ENCODE results near the gene TRIP4.

Gene TRIP4

DNA sequence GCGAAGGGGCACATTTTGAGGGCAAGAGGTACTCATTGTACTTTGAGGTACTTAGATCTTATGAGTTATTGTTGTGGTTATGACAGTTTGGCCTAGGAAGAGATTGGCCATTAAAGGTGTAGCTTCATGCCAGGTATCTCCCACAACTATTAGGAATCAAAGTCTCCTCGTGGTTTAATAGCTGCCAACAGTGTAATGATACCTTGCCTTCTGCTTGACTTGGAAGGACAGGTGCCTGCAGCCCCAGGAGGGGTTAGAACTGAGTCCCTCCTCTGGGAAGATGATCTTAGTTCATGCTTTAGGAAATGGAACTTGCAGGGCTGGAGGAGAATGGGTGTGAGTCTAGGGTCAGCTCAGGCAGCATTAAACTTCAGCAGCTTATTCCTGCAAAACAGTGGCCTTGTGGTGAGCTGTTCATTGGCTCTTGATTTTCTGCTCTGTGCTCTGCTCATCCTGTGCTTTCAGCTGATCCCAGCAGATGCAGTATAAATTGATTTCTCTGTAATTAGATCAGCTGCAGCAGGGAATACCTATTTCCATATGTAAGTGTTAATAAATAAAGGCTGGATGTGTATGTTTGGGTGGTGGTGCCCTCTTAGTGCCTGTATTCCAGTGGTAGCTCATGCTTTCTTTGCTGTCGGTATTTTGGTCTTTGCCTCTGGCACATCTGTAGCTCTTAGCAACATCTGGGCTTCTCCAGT is 113.2 kb downstream of the TRIP4 start:
- DNase-seq: no peak

- DNase-seq: no peak
Measured at GRCh38 chr15:64501396-64501715, 113.7 kb downstream of the TRIP4 start.

DNA sequence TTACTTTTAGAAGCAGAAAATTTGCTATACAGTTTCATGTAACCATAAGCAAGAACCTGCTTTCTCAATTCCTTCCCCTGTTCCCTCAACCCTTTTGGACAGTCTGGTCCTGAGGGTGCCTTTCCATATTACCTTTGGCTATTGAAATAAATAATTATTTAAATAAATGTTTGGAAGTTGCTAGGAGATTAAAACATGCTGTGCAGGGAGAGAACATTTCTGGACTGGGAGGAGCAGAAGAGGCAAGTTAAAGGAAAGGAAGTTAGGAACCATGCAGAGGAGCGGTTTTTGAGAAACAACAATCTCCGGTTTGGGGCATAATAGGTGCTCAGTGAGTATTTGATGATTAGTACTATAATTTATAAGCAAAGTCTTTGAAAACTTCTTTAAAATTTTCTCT is 114.5 kb downstream of the TRIP4 start:
- no peak for DNase-seq

GRCh38 chr15:64502551-64502950 is 114.9 kb downstream of the TRIP4 start:
- DNase-seq: no peak

DNA sequence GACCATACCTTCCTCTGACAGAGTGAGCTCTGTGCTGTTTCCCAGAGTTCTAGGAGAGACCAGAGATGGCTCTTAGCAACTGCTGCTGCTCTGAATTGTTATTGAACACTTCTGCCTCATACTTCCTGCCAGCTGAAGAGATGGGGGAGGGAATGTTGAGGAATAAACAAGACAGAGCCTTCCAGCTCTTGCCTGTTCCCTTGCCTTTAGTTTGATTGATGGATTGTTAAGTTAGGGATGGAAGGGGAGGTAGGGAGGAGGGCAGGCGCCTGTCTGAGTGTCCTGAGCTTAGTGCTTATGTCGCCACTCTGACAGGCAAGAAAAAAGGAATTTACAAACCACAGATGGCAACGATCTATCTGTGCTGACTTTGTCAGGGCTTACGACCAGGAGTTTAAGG is 115.6 kb downstream of the TRIP4 start:
- no peak for DNase-seq

- no peak for DNase-seq
Measured at GRCh38 chr15:64503640-64504039, 116.0 kb downstream of the TRIP4 start.
